NAMALWA (cell line): Measurements from ENCODE around the gene SNTG2.

ENCODE experiments used
- DNase-seq: peaks from one replicate; pipeline ENCODE4 v3.0.0-alpha.2; 2015; ENCODE audit warnings: low spot score

Gene SNTG2

DNA sequence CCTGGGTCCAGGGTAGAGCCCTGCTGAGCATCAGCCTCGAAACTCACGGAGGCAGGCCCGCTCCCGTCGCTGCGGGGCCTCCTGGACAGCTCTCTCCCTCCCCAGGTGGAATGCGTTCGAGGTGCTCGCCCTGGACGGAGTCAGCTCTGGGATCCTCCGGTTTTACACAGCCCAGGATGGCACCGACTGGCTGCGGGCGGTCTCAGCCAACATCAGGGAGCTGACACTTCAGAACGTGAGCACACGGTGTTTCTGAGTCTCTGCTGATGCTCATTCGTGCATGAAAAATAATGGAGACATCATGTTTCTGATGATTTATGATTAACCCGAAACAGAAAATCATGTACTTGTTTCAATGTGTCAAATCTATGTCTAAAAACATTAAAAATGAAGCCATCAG is 287.1 kb downstream of the SNTG2 start:
- no peak for DNase-seq

DNA sequence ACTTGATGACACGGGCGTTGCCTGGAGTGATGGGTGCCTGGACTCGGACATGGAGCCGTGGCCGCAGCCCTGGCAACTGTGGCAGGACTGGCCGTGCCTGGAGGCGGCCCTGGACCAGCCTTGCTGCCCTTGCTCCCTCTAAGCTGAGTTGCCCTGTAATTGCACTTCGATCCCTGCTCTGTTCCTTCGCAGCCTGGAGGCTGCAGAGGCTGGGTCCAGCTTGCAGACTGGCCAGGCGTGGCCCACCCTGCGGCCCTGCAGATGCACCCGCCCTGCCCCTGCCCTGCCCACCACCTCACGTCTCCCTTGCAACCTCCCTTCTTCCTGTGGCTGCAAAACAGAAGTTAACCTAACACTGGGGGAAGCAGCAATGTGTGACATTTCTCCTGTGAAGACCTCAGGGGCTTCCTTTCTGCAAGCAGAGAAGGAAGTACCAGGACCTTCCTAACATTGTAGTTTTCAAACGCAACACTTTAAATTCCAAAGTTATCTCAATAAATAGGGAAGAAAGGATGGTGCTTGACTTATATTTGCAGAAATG is 288.0 kb downstream of the SNTG2 start:
- no peak for DNase-seq

DNA sequence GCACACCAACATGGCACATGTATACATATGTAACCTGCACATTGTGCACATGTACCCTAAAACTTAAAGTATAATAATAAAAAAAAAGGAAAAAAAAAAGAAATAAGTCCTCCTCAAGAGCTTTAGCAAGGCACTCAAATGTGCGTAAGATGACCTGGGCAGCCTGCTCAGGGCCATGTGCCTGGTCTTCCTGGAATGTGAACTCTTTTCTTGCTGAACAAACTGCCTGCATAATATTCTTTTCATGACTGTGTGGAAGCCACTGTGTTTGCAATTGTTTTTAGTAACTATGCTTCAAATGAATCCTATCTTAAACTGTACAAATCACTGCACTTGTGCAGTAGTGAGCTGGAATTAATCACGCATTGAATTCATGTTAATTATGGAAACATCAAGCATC is 294.5 kb downstream of the SNTG2 start:
- DNase-seq = no peak

DNA sequence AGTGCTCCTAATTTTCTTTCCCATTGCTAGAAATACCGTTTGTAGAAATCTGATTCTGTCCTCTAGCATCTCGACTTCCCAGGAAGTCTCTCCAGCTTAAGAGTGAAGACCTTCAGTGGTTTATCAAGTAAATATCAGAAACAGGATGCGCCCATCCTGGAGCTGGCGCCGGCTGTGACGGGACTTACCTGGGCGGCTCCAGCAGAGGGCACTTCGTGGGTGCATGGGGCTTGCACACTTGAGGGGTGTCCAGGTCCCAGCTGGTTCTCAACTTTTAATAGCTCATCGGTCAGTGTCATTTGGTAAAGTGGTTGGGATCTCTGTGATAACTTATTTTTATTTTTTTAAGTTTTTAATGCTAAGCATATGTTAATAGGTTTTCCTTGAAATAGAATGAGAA is 295.6 kb downstream of the SNTG2 start:
- DNase-seq = no peak

DNA sequence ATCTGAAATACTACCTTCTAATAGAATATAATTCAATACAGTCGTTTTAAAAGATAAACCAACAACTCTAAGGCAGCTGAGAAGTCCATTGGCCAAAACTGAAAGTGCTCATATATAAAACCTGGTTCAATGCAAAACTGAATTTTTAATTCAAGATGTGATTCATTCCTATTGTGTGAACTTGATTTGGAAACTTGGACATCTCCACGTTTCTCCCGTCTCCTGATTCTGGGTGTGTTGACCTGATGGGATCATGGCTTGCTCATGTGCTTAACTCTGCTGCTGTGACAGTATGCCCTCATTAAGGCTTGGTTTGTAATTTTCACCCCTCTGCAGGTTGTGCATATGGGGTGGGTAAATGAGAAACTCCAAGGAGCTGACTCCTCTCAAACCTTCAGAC is 296.3 kb downstream of the SNTG2 start:
- DNase-seq = no peak

DNA sequence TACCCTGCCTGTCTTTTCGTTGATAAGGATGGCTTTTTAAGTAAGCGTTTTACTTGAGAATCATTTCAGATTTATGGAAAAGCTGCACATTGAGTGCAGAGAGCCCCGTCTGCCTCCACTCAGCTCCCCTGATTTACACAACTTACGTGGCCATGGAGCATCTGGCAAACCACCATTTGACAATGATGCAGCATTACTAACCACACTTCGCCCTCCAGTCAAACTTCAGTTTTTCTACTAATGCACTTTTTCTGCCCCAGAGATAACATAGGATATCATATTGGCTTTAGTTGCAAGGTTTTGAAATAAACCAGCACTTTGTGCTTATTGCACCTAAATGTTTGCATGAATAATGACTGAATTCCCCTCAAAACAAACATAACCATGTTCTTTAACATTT is 297.5 kb downstream of the SNTG2 start:
- DNase-seq = no peak

DNA sequence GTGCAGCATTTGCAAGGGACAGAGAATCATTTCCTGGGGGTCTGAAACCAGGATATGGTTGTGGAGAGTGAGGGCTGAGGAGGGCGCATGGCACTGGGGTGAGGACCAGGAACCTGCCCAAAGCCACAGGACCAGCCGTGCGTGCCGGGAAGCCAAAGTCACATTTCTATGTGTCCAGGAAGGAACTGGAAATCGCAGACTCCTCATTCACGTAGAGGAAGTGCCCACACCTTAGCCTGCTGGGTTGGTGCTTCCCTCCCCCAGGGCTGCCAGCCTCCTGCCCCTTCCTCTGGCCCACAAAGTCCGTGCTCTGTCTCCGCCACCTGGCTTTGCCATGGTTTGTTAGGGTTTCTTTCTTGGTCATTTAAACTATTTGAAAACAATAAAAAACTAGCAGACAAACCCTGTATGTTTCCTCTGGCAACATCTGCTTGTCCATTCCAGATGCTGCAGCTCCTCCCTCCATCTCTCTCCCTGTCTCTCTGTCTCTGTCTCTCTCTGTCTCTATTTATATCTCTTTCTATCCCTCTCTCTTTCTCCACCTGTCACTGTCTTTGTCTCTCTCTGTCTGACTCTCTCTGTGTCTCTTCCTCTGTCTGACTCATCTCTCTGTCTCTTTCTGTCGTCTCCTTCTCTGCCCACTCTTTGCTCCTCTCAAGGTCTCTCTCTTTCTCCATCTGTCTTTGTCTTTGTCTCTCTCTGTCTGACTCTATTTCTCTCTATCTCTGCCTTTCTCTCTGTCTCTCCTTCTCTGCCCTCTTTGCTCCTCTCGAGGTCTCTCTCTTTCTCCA is 299.4 kb downstream of the SNTG2 start:
- no peak for DNase-seq

DNA sequence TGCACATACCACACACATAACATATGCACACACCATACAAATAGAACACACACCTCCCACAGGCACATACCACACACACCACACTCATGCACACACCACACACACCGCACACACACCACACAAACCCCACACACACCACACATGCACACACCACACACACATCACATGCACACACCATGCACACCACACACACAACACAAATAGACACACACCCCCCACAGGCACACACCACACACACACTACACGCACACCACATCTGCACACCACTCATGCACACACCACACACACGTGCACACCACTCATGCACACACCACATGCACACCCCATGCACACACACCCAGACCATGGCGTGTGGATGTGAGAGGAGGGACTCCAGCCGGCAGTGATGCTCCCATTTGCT is 300.9 kb downstream of the SNTG2 start:
- no peak for DNase-seq

DNA sequence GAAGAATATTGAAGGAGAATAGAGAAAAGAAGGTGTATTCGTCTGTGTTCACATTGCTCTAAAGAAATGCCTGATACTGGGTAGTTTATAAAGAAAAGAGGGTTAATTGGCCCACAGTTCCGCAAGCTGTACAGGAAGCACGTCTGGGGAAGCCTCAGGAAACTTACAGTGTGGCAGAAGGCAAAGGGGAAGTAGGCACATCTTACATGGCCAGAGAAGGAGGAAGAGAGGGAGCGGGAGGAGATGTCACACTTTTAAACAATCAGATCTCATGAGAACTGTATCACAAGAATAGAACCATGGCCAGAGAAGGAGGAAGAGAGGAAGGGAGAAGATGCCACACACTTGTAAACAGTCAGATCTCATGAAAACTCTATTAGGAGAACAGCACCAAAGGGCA is 303.0 kb downstream of the SNTG2 start:
- DNase-seq = no peak

DNA sequence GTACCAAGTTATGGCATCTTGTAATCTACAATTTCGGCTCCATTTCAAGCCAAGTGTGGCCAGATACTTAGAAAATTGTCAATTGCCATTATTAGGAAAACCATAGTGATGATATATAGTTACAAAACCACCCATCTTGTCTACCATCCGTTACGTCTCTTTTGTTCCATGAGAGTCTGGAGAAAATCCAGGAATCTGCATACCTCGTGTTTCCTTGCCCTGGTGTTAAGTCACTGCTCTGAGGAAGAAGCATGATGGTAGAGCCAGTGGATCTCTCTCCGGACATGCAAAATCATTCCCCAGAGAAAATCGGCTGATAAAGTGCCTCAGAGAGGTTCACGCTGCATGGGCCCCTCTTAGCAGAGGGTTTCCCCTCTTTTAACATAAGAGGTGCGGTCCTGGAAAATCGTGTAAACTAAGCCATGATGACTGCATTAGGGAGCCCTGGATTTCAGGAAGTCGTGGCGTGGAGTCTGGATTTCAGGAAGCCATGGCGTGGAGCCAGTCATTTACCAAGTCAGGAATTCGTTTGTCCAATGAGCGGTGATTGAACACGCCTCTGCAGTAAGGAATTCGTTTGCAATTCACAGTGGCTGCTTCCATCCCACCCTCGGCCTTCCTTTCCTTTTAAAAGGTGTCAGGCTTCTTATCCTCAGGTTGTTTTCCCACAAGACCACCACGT is 304.2 kb downstream of the SNTG2 start:
- DNase-seq = no peak

DNA sequence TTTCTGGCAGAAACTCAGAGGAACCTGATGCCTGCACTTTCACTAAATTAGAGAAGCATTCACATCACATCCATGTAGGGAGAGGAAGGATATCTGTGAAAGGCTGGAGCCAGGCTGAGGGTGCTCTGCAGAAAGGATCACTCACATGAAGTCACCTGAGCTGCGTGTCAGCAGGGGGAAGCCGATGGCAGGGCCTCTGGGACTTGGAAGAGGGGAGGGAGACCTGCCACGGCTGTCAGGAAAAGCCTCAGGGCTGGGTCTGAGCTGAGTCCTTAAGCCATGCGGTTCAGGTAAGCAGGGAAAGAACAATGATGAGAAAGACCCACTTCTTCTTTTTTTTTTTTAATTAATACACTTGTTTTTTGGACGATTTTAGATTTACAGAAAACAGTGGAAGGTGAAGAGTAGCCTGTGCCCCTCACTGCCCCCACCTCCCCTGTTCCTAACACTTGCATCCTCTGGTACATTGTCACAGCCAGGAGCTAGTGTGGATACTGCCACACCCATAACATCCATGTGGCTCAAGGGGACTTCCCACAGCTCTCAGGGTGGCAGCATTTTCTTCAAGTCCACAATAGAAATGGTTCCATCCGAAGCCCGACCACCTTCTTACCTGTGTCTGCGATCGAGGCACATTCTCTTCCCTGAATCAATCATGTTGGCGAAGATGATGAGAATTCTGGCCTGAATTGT is 306.1 kb downstream of the SNTG2 start:
- DNase-seq = no peak

DNA sequence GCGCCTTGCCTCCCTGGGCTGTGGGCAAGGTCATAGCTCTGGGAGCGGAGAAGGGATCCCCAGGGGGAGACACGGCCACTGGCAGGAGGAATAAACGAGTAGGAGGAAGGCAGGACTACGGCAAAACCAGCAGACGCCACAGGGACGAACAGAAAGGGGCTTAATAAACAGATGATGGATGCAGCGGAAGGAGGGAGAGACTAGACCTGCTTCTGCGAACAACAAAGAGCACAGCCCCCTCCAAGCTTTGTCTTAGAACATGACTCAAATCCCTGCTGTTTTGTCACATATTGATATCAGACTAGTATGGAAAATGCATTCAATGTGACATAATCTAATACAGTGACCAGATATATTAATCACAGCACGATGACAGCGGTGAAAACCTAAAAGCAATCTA is 306.7 kb downstream of the SNTG2 start:
- DNase-seq = no peak

DNA sequence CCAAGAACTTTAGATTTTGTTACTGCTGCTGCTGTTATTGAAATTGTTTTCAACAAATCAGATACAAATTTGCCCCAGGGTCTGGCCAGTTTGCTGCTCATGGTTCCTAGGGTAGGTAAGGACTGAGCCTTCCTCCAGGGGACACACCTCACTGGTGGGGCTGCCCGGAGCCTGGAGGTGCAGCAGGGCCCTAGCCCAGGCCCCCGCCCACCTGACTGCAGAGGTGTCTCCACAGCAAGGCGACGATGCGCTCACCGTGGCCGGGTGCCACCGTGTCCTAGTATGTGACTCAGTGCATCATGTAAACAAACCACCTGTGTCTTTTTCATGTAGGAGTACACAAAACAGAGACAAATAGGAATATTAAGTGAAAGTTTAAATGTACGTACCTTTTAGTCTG is 309.1 kb downstream of the SNTG2 start:
- no peak for DNase-seq

DNA sequence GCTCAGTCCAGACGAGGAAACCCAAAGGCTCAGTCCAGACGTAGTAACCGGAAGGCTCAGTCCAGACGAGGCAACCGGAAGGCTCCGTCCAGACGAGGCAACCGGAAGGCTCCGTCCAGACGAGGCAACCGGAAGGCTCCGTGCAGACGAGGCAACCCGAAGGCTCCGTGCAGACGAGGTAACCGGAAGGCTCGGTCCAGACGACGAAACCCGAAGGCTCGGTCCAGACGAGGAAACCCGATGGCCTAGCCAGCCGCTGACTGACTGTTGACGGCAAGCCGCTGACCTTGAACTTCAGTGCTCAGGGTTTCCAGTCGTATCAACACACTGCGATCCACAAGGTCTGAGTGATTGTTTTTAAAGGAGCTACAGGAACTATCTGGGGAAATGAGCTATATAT is 312.0 kb downstream of the SNTG2 start:
- no peak for DNase-seq

DNA sequence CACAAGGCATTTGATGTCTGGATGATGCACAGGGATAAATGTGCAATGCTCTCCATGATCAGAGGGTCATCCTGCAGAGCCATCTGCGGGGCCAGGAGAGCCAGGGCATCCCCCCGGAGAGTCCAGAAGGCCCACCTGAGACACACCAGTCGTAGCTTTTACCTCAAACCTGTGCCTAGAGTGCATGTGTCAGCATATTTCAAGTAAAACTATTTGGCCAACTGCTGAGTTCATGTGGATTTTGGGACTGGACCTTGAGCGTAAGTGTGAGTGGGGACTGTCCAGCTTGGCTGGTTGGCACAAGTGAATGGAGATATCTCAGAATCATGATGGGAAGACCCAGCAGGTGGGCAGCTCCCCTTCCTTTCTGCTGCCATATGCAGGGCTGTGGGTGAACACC is 314.8 kb downstream of the SNTG2 start:
- no peak for DNase-seq

DNA sequence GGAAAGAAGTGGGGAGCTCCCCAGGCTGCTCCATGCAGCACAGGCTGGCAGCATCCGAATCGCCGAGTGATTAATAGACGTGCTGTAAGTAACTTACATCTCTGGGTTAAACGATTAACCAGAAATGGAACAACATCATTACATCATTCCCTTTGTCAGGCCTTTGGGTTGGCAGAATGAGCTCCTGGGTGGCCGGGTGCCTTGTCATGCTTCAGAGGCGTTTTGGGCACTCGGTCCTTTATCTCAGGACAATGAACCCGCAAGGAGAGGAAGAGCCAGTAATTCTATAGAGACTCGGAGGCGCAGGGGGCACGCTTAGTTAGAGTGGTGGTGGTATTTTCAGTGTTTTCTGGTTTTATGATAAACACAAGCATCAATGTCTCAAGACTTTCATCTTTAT is 315.7 kb downstream of the SNTG2 start:
- DNase-seq = no peak

DNA sequence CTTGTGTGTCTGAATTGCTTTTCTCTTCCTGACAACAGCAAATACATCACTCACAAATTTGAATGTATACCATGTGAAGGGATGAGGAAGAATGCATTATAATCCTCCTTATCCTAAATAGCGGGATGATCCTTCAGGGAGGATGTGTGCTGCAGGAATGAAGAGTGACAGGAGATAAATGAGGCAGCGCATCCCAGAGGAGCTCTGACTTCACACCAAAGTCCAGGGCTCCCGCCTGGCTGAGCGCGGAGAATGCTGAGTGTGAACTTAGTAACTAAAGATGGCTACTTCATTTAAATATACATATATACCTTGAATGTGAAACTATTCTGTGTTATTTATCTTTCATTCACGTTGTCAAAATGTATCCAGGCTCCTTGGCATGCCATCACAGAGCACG is 317.4 kb downstream of the SNTG2 start:
- no peak for DNase-seq

DNA sequence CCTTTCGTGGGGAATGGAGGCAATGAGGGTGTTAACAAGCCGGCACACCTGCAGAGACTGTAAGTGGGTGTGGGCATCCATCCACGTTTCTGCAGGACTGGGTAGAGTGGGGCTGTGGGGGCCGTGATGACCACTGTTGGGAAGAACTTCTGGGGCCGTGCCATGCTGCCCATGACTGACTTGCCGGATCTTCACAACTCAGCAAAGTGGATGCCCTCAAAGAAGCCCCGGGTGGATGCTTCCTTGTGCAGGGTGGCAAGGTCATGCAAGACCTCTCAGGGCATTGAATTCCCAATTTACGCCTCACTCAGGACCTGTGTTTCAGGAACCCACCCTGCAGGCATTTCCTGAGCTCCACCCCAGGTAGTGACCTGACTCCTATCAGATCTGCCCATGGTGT is 319.2 kb downstream of the SNTG2 start:
- no peak for DNase-seq

DNA sequence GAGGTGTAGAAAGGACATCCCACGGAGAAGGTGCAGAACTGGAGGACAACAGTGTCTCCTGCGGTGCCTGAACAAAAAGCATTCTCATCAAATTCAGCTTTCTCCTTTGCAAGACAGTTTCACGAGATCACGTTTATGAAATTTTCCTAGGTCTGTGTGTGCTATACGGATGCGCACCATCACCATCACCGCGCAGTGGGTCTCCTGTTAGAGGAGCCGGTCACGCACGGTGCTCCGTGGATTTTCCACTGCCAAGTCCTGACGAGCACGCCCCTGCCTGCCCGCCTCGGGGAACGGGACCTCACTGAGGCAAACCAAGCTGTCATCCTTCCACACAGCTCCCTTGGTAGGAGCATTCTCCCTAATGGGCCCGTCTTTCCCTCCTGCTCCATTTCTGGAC is 322.2 kb downstream of the SNTG2 start:
- DNase-seq = no peak

DNA sequence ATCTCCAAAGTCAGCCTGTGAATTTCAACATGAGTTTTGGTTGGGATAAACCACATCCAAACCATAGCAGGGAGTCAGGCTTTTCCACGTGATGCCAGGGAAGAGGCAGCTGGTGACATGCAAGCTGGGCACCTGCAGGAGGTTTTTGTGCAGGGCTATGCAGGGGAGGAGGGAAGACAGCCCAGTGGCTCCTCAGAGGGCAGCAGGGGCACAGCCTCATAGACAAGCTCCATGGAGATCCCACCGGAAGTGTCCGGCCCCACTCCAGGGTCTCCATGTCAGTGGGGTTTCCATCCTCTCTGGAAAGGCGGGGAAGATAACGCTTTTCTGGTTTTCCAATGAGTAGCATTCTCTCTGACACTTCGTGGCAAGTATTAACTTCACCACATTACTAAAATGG is 327.0 kb downstream of the SNTG2 start:
- no peak for DNase-seq

DNA sequence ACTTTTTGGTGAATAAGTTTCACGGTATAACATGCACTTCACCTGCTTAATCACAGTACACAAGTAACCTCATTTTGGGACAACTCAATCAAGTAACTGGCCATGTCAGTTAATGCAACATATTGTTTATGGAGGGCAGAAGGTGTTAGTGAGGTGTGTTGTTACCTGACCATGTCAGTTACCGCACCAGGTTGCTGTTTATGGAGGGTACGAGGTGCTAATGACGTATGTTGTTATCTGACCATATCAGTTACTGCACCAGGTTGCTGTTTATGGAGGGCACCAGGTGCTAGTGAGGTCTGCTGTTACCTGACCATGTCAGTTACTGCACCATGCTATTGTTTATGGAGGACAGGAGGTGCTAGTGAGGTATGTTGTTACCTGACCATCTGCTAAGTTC is 327.5 kb downstream of the SNTG2 start:
- no peak for DNase-seq

DNA sequence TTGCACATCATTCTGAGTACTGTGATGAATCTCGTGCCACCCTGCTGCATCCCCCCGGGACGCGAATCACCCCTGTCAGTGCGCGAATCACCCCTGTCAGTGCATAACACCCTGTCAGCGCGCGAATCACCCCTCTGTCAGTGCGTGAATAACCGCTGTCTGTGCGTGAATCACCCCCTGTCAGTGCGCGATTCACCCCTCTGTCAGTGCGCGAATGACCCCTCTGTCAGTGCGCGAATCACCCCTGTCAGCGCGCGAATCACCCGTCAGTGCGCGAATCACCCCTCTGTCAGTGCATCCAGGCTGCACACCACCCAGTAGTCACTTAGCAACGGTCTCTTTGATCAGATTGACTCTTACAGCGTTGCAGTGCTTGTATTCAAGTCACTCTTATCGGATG is 328.2 kb downstream of the SNTG2 start:
- DNase-seq = no peak

DNA sequence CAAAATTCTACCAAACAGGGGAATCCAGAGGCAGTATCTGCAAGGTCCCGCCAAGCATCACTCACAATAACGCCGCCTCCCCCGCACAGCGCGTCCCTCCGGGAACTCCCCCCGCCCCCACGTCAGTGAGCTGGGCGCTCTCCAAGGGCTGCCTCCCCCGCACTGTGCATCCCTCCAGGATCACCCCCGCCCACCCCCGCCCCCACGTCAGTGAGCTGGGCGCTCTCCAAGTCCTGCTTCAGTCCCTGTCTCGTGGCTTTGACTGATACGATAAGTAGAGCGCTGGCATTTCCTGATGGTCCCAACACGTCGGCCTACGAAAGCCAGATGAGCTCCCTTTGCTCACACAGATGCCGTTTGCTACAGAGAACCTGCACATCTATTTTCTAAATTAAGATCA is 331.9 kb downstream of the SNTG2 start:
- no peak for DNase-seq
